Measurements from ENCODE around the gene GNRH2.

GNRH2 gene

GRCh38 chr20:3003416-3003815, 40.0 kb upstream of the GNRH2 start:
- no peaks in the 10 kb centered on the region for H3K9me3 ChIP-seq (ENCODE audit: insufficient read depth, low read length)
- H3K4me2 ChIP-seq (ENCODE audit: low read length) = no peak overlapping the region
- H3K4me3 ChIP-seq (ENCODE audit: low read length) = no peak overlapping the region
- H3K4me1 ChIP-seq (ENCODE audit: low read length) = no peaks in the 10 kb centered on the region
- H3K27ac ChIP-seq (ENCODE audit: low read length) = no peak overlapping the region
- no peak overlapping the region for H2AFZ ChIP-seq (ENCODE audit: low read depth, low read length)
- H3K9ac ChIP-seq (ENCODE audit: low read length) = no peak overlapping the region
- no peaks in the 10 kb centered on the region for H4K20me1 ChIP-seq (ENCODE audit: insufficient read depth, low read length)
- H3K79me2 ChIP-seq (ENCODE audit: low read length) = no peaks in the 10 kb centered on the region
- TF ChIP-seq EZH2phosphoT487 (IDR thresholded peaks at IDR 0.05; ENCODE audit: low read depth) (no peak), CTCF (IDR thresholded peaks at IDR 0.05; ENCODE audit: low read depth, low read length) (no peak)
- no peaks in the 10 kb centered on the region for H3K27me3 ChIP-seq (ENCODE audit: low read depth, low read length)
- H3K36me3 ChIP-seq (replicated peaks; ENCODE audit: low read depth, low read length) = peaks cover 24% of the 10 kb centered on the region

GRCh38 chr20:3010985-3011723, 32.3 kb upstream of the GNRH2 start:
- H3K36me3 ChIP-seq (replicated peaks; ENCODE audit: low read depth, low read length) = peaks cover 32% of the 10 kb centered on the region
- H3K79me2 ChIP-seq (ENCODE audit: low read length) = no peaks in the 10 kb centered on the region
- H3K4me3 ChIP-seq (ENCODE audit: low read length) = no peak overlapping the region
- TF ChIP-seq CTCF (IDR thresholded peaks at IDR 0.05; ENCODE audit: low read depth, low read length) = no peak
- TF ChIP-seq EZH2phosphoT487 (IDR thresholded peaks at IDR 0.05; ENCODE audit: low read depth) = no peak
- no peaks in the 10 kb centered on the region for H4K20me1 ChIP-seq (ENCODE audit: insufficient read depth, low read length)
- no peaks in the 10 kb centered on the region for H3K27me3 ChIP-seq (ENCODE audit: low read depth, low read length)
- H3K4me2 ChIP-seq (ENCODE audit: low read length) = no peak overlapping the region
- H3K27ac ChIP-seq (ENCODE audit: low read length) = no peak overlapping the region
- H3K4me1 ChIP-seq (ENCODE audit: low read length) = no peaks in the 10 kb centered on the region
- no peak overlapping the region for H3K9ac ChIP-seq (ENCODE audit: low read length)
- no peaks in the 10 kb centered on the region for H3K9me3 ChIP-seq (ENCODE audit: insufficient read depth, low read length)
- H2AFZ ChIP-seq (ENCODE audit: low read depth, low read length) = no peak overlapping the region

GRCh38 chr20:3011752-3012151, 31.7 kb upstream of the GNRH2 start:
- Histone ChIP-seq H3K27me3 (ENCODE audit: low read depth, low read length) (no peaks in the 10 kb centered on the region), H4K20me1 (ENCODE audit: insufficient read depth, low read length) (no peaks in the 10 kb centered on the region), H3K36me3 (replicated peaks; ENCODE audit: low read depth, low read length) (peaks cover 29% of the 10 kb centered on the region), H2AFZ (ENCODE audit: low read depth, low read length) (no peak overlapping the region), H3K4me1 (ENCODE audit: low read length) (no peaks in the 10 kb centered on the region), H3K27ac (ENCODE audit: low read length) (no peak overlapping the region), H3K9ac (ENCODE audit: low read length) (no peak overlapping the region), H3K4me2 (ENCODE audit: low read length) (no peak overlapping the region), H3K79me2 (ENCODE audit: low read length) (no peaks in the 10 kb centered on the region), H3K9me3 (ENCODE audit: insufficient read depth, low read length) (no peaks in the 10 kb centered on the region), H3K4me3 (ENCODE audit: low read length) (no peak overlapping the region)
- no peak for TF ChIP-seq EZH2phosphoT487 (IDR thresholded peaks at IDR 0.05; ENCODE audit: low read depth)
- TF ChIP-seq CTCF (IDR thresholded peaks at IDR 0.05; ENCODE audit: low read depth, low read length) = no peak

GRCh38 chr20:3013771-3014170, 29.7 kb upstream of the GNRH2 start:
- H3K4me1 ChIP-seq (ENCODE audit: low read length) = no peaks in the 10 kb centered on the region
- H4K20me1 ChIP-seq (ENCODE audit: insufficient read depth, low read length) = no peaks in the 10 kb centered on the region
- no peak overlapping the region for H3K4me3 ChIP-seq (ENCODE audit: low read length)
- TF ChIP-seq EZH2phosphoT487 (IDR thresholded peaks at IDR 0.05; ENCODE audit: low read depth) (no peak), CTCF (IDR thresholded peaks at IDR 0.05; ENCODE audit: low read depth, low read length) (no peak)
- H3K27me3 ChIP-seq (ENCODE audit: low read depth, low read length) = no peaks in the 10 kb centered on the region
- no peak overlapping the region for H2AFZ ChIP-seq (ENCODE audit: low read depth, low read length)
- no peaks in the 10 kb centered on the region for H3K79me2 ChIP-seq (ENCODE audit: low read length)
- H3K9me3 ChIP-seq (ENCODE audit: insufficient read depth, low read length) = no peaks in the 10 kb centered on the region
- H3K27ac ChIP-seq (ENCODE audit: low read length) = no peak overlapping the region
- H3K9ac ChIP-seq (ENCODE audit: low read length) = no peak overlapping the region
- no peak overlapping the region for H3K4me2 ChIP-seq (ENCODE audit: low read length)
- peaks cover 31% of the 10 kb centered on the region for H3K36me3 ChIP-seq (replicated peaks; ENCODE audit: low read depth, low read length)
